A549 (cell line): Measurements from ENCODE around the gene SI. TPM values are rescaled to one million over a fixed set of nuclear protein-coding genes. Genes with fewer than 3 reads are reported as not detected.
"Not testable (repeated sequence)": the region's sequence is repeated elsewhere in the genome, so short reads cannot be mapped to it uniquely, and the experiment has no call there.

Experiments
- ATAC-seq, 2 experiments: fragments of 200-7000 bp in 1 of 2; fragments of >200 bp in 1 of 2; cut with Nextera tagmentation in 1 of 2; cut with Tn5 transposase in 1 of 2; 3 replicates each; pipeline versions ENCODE4 v1.8.0 to v1.9.1; 2018 to 2020; ENCODE audit warnings: mild to moderate bottlenecking in 1 of 2, moderate library complexity in 1 of 2
- CTCF ChIA-PET: fragments of 300-600 bp; sonication (Branson Sonifier 250); formaldehyde crosslinking; extraction: SDS; loops from one replicate; lab custom pipeline; 2021; ENCODE audit warnings: antibody characterized with exemption, inconsistent platforms; lab: Yijun Ruan, JAX
- POLR2A ChIA-PET: fragments of 350-600 bp; formaldehyde crosslinking; extraction: SDS; loops from one replicate; lab custom pipeline; 2021; ENCODE audit warnings: antibody characterized with exemption, inconsistent platforms; lab: Yijun Ruan, JAX
- DNase-seq, 2 experiments: peaks; one replicate each; pipeline versions ENCODE4 v3.0.0 to v3.0.0-alpha.2; 2011 to 2016; ENCODE audit warnings: low read depth in 1 of 2, low spot score in 1 of 2
- FAIRE-seq: peaks from 2 replicates; lab custom pipeline; 2011; peaks lifted over from hg19 to GRCh38; lab: Jason Lieb, UNC
- H3K27ac ChIP-seq, 2 experiments: fragments of >200 bp; sonication (Bioruptor Twin); formaldehyde crosslinking; 3 replicates each; pipeline ENCODE4 v1.5.1; 2016 to 2017
- H3K4me1 ChIP-seq: fragments of >200 bp; sonication (Bioruptor Twin); formaldehyde crosslinking; 3 replicates; pipeline ENCODE4 v1.6.1; 2016
- H3K4me2 ChIP-seq: fragments of >200 bp; sonication (Bioruptor Twin); formaldehyde crosslinking; 3 replicates; pipeline ENCODE4 v1.6.1; 2016
- H3K4me3 ChIP-seq: fragments of >200 bp; sonication (Bioruptor Twin); formaldehyde crosslinking; 3 replicates; pipeline ENCODE4 v1.5.1; 2016
- H3K9me3 ChIP-seq: fragments of >200 bp; sonication (Bioruptor Twin); formaldehyde crosslinking; 3 replicates; pipeline ENCODE4 v1.6.1; 2016
- EHMT2 ChIP-seq: fragments of 200-600 bp; sonication (generic); IDR thresholded peaks from 2 replicates; pipeline ENCODE4 v1.6.1; 2016; ENCODE audit warnings: antibody characterized with exemption, low read depth, mild to moderate bottlenecking, moderate library complexity
- FOSL2 ChIP-seq, 2 experiments: fragments of 450-650 bp in 1 of 2; fragments of >200 bp in 1 of 2; sonication (Bioruptor Twin) in 1 of 2; formaldehyde crosslinking; IDR thresholded peaks; 2 replicates each; pipeline versions ENCODE4 v1.5.0 to v1.6.1; 2016 to 2020; ENCODE audit warnings: mild to moderate bottlenecking in 1 of 2, moderate library complexity in 1 of 2
- HDAC2 ChIP-seq: fragments of 200-600 bp; sonication (generic); IDR thresholded peaks from 2 replicates; pipeline ENCODE4 v1.6.1; 2016
- HOXB5 ChIP-seq: fragments of 250-450 bp; sonication (Bioruptor Pico); IDR thresholded peaks from 2 replicates; pipeline ENCODE4 v1.5.0; 2020; ENCODE audit warnings: mild to moderate bottlenecking, moderate library complexity
- MAZ ChIP-seq: fragments of 150-350 bp; IDR thresholded peaks from 2 replicates; pipeline ENCODE4 v1.6.1; 2014; ENCODE audit warnings: antibody characterized with exemption, low read depth, low read length, borderline replicate concordance
- NFE2L2 ChIP-seq: fragments of 150-350 bp; conservative IDR thresholded peaks from 2 replicates; pipeline ENCODE4 v1.6.1; 2014; ENCODE audit warnings: low read length
- SMC3 ChIP-seq: fragments of >200 bp; sonication (Bioruptor Twin); formaldehyde crosslinking; IDR thresholded peaks from 3 replicates; pipeline ENCODE4 v1.6.1; 2018; ENCODE audit warnings: inconsistent platforms
- SREBF2 ChIP-seq: fragments of 450-650 bp; IDR thresholded peaks from 2 replicates; pipeline ENCODE4 v1.6.1; 2014; ENCODE audit warnings: mild to moderate bottlenecking, moderate library complexity
- ZC3H11A ChIP-seq: fragments of 450-650 bp; IDR thresholded peaks from 2 replicates; pipeline ENCODE4 v1.6.1; 2014; ENCODE audit warnings: antibody characterized with exemption, mild to moderate bottlenecking
- ZNF302 ChIP-seq: fragments of 250-450 bp; sonication (Bioruptor Pico); IDR thresholded peaks from 2 replicates; pipeline ENCODE4 v1.9.0; 2021; ENCODE audit warnings: inconsistent platforms, mild to moderate bottlenecking, moderate library complexity
- WGBS: methylation state at CpG from one replicate; pipeline ENCODE4 v1.1.6; 2017; ENCODE audit errors: missing lambda C conversion rate; 5-methylcytosine and 5-hydroxymethylcytosine counted together
- polyA plus RNA-seq, 4 experiments: library from polyadenylated mRNA; depleted of rRNA in 3 of 4; stranded (reverse); fragments of >200 nt; fragmentation: RNase III in 1 of 4; extraction: RNeasy Plus Mini Kit Qiagen cat#74134 plus additional on column Dnase treatment in 1 of 4; gene quantifications; 2 replicates in 3 of 4; 3 replicates in 1 of 4; pipeline ENCODE4 v1.2.3, GENCODE V29; 2011 to 2017
- TF ChIP-seq, protein P1 (sequence below): fragments of 200-600 bp; sonication (generic); IDR thresholded peaks from 2 replicates; pipeline ENCODE4 v1.6.1; 2016; ENCODE audit warnings: antibody characterized with exemption, mild to moderate bottlenecking, moderate library complexity

The SI gene
- polyA plus RNA-seq, 2 of the 4 experiments (the other 2 are of a cell fraction) = not detected

DNA sequence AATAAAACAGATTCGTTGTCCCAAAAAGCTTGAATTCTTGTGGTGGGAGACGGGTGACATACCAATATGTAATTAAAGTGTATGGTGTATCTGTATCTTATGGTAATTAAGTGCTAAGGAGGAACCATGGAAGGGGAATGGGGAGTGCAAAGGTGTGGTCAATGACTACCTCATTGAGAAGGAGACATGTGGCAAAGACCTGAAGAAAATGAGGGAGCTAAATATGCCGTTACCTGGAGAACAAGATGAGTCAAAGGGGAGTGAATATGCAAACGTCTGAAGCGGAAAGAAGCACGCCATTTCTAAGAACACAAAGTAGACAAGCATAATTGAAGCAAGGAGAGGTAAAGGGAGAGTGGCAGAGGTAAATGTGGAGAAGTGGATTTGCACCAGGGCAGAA, 115.7 kb downstream of the SI start (continued):
- TF ChIP-seq, protein P1, sequence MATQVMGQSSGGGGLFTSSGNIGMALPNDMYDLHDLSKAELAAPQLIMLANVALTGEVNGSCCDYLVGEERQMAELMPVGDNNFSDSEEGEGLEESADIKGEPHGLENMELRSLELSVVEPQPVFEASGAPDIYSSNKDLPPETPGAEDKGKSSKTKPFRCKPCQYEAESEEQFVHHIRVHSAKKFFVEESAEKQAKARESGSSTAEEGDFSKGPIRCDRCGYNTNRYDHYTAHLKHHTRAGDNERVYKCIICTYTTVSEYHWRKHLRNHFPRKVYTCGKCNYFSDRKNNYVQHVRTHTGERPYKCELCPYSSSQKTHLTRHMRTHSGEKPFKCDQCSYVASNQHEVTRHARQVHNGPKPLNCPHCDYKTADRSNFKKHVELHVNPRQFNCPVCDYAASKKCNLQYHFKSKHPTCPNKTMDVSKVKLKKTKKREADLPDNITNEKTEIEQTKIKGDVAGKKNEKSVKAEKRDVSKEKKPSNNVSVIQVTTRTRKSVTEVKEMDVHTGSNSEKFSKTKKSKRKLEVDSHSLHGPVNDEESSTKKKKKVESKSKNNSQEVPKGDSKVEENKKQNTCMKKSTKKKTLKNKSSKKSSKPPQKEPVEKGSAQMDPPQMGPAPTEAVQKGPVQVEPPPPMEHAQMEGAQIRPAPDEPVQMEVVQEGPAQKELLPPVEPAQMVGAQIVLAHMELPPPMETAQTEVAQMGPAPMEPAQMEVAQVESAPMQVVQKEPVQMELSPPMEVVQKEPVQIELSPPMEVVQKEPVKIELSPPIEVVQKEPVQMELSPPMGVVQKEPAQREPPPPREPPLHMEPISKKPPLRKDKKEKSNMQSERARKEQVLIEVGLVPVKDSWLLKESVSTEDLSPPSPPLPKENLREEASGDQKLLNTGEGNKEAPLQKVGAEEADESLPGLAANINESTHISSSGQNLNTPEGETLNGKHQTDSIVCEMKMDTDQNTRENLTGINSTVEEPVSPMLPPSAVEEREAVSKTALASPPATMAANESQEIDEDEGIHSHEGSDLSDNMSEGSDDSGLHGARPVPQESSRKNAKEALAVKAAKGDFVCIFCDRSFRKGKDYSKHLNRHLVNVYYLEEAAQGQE = no peak
- TF ChIP-seq SMC3 = no peak
- no peak for TF ChIP-seq ZC3H11A
- TF ChIP-seq ZNF302 (CRISPR knock-in tag) = no peak

DNA sequence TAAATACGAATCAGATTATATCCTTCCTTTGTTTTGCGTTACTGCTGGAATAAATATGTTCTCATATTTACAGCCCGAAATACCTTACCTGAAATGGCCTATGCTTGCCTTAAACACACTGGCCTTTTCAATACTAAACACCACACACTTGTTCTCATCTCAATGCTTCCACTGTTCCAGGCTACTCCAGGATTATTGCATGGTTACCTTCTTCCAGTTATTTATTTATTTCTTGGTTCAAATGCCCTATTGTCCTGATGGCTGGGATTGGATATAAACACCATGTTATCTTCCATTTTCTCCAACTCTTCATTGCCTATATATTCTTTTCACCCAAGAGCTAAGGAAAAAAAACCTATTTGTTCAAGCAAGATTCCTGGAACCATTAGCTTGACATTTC, 125.3 kb downstream of the SI start:
- Histone ChIP-seq H3K9me3 (no peaks in the 10 kb centered on the region), H3K4me2 (no peak overlapping the region), H3K4me1 (no peaks in the 10 kb centered on the region), H3K4me3 (no peak overlapping the region), H3K27ac (no peak overlapping the region)
- no peak for DNase-seq
- no peak for ATAC-seq
- TF ChIP-seq HDAC2 (no peak), SREBF2 (no peak), HOXB5 (CRISPR knock-in tag) (no peak), MAZ (no peak), NFE2L2 (no peak)
- CTCF ChIA-PET = no interaction called here
- no peak for FAIRE-seq
- POLR2A ChIA-PET = no interaction called here
- 55% methylated on average over 3 of the region's 3 CpGs for WGBS

DNA sequence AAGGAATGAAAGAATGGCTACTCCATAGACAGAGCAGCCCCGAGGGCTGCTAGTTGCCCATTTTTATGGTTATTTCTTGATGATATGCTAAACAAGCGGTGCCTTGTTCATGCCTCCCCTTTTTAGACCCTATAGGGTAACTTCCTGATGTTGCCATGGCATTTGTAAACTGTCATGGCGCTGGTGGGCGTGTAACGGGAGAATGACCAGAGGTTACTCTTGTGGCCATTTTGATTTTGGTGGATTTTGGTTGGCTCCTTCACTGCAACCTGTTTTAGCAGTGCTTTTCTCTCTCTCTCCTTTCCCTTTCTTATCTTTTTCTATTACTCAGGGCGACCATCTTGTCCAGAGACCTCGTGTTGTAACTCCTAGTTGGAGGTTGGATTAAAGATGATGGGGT, 126.9 kb downstream of the SI start:
- CTCF ChIA-PET, FAIRE-seq, H3K9me3 ChIP-seq, H3K4me1 ChIP-seq, POLR2A ChIA-PET, H3K27ac ChIP-seq: not testable (repeated sequence)
- peak in 1 of 2 experiments; percentile 40 for DNase-seq
- peak; percentile 67; the same call in 1 of the 2 replicates for TF ChIP-seq EHMT2
- WGBS = 23% methylated on average over 7 of the region's 7 CpGs
- H3K4me3 ChIP-seq = peak overlapping the region; percentile 46
- ATAC-seq = peak; percentile 77 to 87; a peak in 5 of 6 replicates
- peak overlapping the region; percentile 58 for H3K4me2 ChIP-seq

DNA sequence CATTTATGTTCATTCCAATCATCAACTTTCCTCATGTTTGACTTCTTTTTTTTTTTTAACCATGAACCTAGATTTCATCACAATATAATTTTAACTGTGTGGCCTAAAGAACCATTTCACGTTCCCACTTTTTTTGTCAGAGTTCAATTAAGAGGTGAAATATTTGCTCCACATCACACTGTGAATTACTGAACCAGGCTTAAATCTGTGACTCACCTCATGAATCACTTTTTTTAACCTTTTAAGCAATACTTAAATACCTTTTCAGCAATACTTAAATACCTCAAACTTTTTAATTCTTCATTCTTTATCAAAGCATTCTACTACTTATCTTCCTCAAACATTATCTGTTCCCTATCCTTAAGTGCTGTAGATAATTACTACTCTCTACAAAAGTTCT, 137.6 kb downstream of the SI start:
- no peaks in the 10 kb centered on the region for H3K9me3 ChIP-seq
- CTCF ChIA-PET = no interaction called here
- H3K27ac ChIP-seq = no peak overlapping the region
- no peak overlapping the region for H3K4me2 ChIP-seq
- 17% methylated on average over 1 of the region's 1 CpG for WGBS
- DNase-seq (no peak), ATAC-seq (no peak), FAIRE-seq (no peak)
- no peak for TF ChIP-seq FOSL2 (IDR thresholded peaks at IDR 0.05)
- TF ChIP-seq FOSL2 (CRISPR knock-in tag; IDR thresholded peaks at IDR 0.05) = peak; percentile 15; the same call in 1 of the 2 replicates
- TF ChIP-seq, protein P1 = no peak
- H3K4me1 ChIP-seq = no peaks in the 10 kb centered on the region
- POLR2A ChIA-PET = no interaction called here
- H3K4me3 ChIP-seq = no peak overlapping the region
